Coronary artery (tissue), 2 donors: ENCODE measurements around the gene EML1.

Source experiments
- DNase-seq: peaks from one replicate; pipeline ENCODE4 v3.0.0-alpha.2; 2017; ENCODE audit warnings: low spot score
- H3K27ac ChIP-seq, 2 donors: fragments of 200-600 bp; sonication (generic); one replicate each; pipeline ENCODE4 v1.5.1; 2016 to 2019
- H3K4me3 ChIP-seq: fragments of 200-600 bp; sonication (generic); 2 replicates; pipeline ENCODE4 v1.5.1; 2016; ENCODE audit warnings: mild to moderate bottlenecking, moderate library complexity
- CTCF ChIP-seq: fragments of 200-600 bp; sonication (generic); IDR thresholded peaks from one replicate; pipeline ENCODE4 v1.5.1; 2019; ENCODE audit warnings: antibody characterized with exemption

The EML1 gene

GRCh38 chr14:99785426-99785825 is 7.8 kb upstream of the EML1 start:
- TF ChIP-seq CTCF: no peak
- DNase-seq: no peak
- Histone ChIP-seq H3K27ac (no peak overlapping the region), H3K4me3 (no peak overlapping the region)

DNA sequence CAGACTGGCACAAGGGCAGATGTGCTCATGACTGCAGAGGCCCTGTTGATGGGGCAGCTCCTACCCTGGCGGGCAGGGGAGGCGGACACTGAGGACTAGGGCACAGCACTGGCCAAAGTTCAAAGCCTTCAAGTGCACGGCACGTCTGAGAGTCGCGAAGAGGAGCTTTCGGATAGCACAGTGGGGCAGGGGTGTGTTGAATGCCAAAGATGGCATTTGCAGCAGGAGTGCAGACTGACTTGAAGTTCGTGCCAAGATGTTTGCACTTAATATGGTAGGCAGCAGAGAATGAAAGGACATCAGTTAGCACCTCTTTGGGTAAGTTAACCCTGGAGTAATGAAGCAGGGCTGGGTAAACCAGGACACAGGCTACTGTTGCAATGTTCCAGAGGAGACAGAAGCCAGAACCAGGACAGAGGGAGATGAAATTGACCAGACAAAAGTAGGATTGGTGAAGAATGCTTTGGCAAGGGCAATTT is 6.7 kb upstream of the EML1 start:
- H3K27ac ChIP-seq: no peak overlapping the region
- DNase-seq: no peak
- no peak overlapping the region for H3K4me3 ChIP-seq
- no peak for TF ChIP-seq CTCF

- H3K27ac ChIP-seq: no peak overlapping the region
- DNase-seq: no peak
- no peak for TF ChIP-seq CTCF
- no peak overlapping the region for H3K4me3 ChIP-seq
Measured at GRCh38 chr14:99788713-99789112, 4.5 kb upstream of the EML1 start.

GRCh38 chr14:99789581-99789980 is 3.6 kb upstream of the EML1 start:
- no peak for TF ChIP-seq CTCF
- Histone ChIP-seq H3K4me3 (no peak overlapping the region), H3K27ac (no peak overlapping the region)
- no peak for DNase-seq

DNA sequence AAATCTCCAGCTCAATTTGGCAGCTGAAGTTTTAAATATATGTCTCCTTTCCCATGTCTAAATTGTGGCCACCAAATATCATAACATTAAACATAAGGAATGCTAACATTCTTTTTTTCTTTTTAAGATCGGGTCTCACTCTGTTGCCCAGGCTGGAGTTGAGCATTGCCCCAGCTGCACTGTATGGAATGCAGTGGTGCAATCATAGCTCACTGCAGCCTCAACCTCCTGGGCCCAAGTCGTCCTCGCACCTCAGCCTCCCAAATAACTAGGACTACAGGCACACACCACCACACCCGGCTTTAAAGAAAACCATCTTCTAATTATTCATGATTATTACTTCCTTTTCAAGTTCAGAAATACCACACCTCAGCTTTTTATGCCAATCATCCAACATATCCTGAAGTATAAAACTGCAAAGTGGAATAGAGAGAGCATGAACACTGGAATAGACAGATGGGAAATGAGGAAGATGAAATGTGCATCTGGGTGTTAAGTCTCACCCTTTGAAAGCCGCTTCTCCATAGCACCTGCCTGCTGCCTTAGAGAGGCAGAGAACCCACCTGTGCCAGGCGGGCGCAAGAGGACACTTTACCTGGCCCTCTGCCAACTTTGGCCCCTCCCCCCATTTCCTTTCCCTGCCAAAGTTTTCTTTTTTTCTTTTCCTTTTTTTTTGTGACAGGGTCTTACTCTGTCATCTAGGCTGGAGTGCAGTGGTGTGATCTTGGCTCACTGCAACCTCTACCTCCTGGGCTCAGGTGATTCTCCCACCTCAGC is 2.8 kb upstream of the EML1 start:
- no peak for TF ChIP-seq CTCF
- no peak overlapping the region for H3K27ac ChIP-seq

GRCh38 chr14:99790978-99791376 is 2.2 kb upstream of the EML1 start:
- no peak overlapping the region for H3K27ac ChIP-seq
- peak; percentile 72 for DNase-seq
- no peak overlapping the region for H3K4me3 ChIP-seq
- no peak for TF ChIP-seq CTCF

More for the DNA sequence above, 2.8 kb upstream of the EML1 start:
- DNase-seq: peak; percentile 57
- H3K4me3 ChIP-seq: no peak overlapping the region

DNA sequence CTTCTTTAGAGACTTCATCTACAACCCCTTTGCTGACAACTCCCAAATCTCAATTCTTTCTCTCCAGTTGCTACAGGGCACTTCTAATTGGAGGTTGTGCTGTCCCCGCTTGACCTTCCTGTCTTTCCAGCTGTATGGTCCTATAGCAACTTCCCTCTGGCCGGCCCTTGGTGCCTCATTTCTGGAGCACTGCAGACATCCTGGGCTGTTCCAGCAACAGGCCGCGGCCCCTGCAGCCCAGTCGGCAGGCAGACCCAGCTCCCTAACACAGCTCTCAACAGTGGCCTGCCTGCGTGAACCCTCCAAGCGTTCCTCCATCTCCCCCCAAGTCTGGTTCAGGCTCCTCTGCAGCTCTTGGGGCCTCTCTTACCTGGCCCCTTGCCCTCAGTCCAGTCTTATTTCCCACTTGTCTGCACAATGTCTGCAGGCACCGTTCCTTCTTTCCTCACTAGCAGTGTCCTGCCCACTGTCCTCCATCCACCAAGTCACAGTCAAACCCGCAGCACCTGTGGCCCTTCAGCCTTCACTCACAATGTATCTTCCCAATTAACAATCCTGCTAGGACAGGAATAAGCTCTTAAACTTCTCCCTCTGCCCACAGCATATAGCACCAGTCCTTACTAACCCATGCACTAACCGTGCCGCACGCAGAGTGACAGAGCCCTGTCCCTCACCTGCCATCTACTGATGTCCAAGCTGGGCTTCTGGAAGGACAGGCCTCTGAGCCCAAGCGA is 1.6 kb upstream of the EML1 start:
- H3K27ac ChIP-seq: peak overlapping the region; percentile 82 to 93
- no peak overlapping the region for H3K4me3 ChIP-seq
- DNase-seq: peak; percentile 72
- no peak for TF ChIP-seq CTCF
